ENCODE results near the gene BMPER.

The BMPER gene

GRCh38 chr7:34191162-34191561 lies 285.8 kb downstream of the BMPER start:
- DNase-seq, result no peak

DNA sequence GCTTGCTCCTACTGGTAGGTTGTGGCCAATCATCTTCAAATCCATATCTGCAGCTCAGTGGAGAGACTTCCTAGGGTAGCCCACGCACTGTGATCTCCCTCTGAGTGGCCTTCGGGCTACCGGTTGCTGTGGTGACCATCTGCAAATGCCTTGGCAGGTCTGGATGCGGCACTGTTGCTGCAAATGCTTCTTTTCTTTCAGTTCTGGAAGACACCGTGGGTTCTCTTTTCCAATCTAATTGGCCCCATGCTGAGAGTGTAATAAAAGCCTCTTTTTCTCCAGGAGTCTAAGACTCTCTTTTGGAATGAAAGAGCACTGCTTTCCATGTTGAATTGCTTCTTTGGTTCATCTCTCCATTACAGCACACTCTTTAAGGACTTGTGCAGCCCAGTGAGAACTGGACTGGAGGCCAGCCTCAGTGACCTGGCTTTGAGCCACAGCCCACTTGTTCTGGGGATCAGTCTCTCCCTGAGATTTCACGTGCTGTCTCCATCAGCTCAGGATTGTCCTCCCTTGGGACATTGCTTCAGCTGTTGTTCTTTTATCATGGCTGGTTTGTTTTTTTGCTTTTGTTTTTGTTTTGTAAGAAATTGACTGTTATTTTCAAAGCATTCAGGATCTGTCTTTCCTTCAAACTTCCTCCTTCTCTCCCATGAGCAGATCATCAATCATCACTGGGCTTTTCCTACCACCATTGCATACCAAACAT lies 286.6 kb downstream of the BMPER start:
- no peak for DNase-seq

DNA sequence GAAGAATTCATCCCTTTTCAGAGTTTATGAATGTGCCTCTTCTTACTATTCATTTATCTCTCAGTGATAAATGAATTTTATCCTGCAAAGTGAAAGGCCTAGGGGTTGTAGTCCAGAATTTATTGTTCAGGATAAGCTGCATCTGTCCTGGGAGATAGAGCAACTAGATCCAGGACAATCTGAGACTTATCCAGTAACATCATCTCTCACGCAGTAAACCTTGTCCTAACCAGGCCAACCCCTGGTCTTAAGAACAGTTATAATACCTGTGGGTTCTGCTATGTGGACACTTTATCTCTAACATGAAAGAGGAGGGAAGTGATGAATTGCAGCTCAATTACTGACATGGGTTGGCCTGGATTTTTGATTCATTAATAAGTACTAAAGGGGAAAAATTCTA lies 287.6 kb downstream of the BMPER start:
- DNase-seq, result no peak

- DNase-seq, result no peak
These were observed 292.9 kb downstream of the BMPER start for GRCh38 chr7:34198231-34198641.
